Measurements from ENCODE around the gene ESR1. TPM values are rescaled to one million over a fixed set of nuclear protein-coding genes. Genes with fewer than 3 reads are reported as not detected.

Gene ESR1
- total and polyA plus RNA-seq, 2 donors (not counting 3 experiments of a cell fraction or from before 2014, with no cell fraction given) = 0.01 TPM; not detected in 1

DNA sequence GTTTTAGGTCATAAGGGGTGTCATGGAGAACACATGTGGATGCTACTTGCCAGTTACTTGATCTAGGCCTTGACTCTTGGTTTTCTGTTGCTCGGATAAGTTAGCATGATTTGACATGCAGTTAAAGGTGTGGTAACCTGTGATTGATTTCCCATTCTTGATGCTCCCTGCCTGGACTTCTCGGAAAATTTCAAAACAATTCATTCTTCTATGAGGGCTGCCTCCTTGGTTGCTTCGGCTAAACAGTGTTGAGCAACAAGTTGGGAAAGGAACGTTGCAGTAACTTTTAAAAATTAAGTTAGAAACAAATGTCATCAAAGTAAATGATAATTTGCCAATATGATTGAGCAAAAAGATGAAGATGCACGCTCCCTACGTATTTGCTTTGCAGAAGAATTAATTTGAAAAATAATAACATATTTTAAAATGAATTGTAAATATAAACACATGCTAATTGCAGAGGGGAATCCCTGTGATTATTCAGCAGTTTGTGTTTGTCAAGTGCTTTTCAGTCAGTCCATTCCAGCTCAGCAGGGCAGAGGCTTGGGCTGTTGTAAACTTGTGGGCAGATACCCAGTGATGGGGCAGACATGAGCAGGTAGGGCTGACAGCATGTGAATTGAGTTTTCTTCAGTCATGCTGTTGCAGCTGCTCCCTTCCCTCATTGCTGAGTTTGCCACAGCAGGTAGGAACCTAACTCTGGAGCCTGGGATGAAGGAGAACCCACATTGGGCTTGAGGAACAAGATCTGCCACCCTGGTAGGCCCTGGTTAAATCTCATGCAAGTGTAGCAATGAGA, 110.2 kb downstream of the ESR1 start:
- H3K9ac ChIP-seq (replicated peaks; ENCODE audit: extremely low read depth, insufficient read depth, low read length) = no peak overlapping the region
- ChIA-PET POLR2A (no interaction called here), CTCF (no interaction called here)
- BruUV-seq (replicated peaks) = no TSS peak
- H3K4me2 ChIP-seq (ENCODE audit: insufficient read depth, low read length) = no peak overlapping the region
- DNase-seq (ENCODE audit: low read depth, low spot score) (no peak), FAIRE-seq (no peak)
- no peaks in the 10 kb centered on the region for H3K9me3 ChIP-seq (replicated peaks; ENCODE audit: control insufficient read depth, insufficient read depth, low read length)
- no peak for TF ChIP-seq GATA2 (IDR thresholded peaks at IDR 0.05; ENCODE audit: insufficient read depth, insufficient read length, low read depth, low read length)
- TF ChIP-seq, protein P1, sequence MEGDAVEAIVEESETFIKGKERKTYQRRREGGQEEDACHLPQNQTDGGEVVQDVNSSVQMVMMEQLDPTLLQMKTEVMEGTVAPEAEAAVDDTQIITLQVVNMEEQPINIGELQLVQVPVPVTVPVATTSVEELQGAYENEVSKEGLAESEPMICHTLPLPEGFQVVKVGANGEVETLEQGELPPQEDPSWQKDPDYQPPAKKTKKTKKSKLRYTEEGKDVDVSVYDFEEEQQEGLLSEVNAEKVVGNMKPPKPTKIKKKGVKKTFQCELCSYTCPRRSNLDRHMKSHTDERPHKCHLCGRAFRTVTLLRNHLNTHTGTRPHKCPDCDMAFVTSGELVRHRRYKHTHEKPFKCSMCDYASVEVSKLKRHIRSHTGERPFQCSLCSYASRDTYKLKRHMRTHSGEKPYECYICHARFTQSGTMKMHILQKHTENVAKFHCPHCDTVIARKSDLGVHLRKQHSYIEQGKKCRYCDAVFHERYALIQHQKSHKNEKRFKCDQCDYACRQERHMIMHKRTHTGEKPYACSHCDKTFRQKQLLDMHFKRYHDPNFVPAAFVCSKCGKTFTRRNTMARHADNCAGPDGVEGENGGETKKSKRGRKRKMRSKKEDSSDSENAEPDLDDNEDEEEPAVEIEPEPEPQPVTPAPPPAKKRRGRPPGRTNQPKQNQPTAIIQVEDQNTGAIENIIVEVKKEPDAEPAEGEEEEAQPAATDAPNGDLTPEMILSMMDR (IDR thresholded peaks at IDR 0.05; ENCODE audit: extremely low read depth in 1 of 2, insufficient read depth in 1 of 2, low read depth in 1 of 2, low read length in 2 of 2) = no peak
- TF ChIP-seq, protein P2, sequence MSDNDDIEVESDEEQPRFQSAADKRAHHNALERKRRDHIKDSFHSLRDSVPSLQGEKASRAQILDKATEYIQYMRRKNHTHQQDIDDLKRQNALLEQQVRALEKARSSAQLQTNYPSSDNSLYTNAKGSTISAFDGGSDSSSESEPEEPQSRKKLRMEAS (IDR thresholded peaks at IDR 0.05; ENCODE audit: insufficient read depth, insufficient read length) = no peak
- no peak for TF ChIP-seq FOS (IDR thresholded peaks at IDR 0.05; ENCODE audit: borderline replicate concordance, insufficient read depth, low read length)
- TF ChIP-seq POLR2AphosphoS5 (IDR thresholded peaks at IDR 0.05; ENCODE audit: insufficient read depth, low read depth, low read length) = no peak
- no peak for TF ChIP-seq EZH2 (IDR thresholded peaks at IDR 0.05; ENCODE audit: borderline replicate concordance, low read depth, low read length, severe bottlenecking)
- no peak for TF ChIP-seq POLR2A (IDR thresholded peaks at IDR 0.05; ENCODE audit: low read depth, low read length)
- TF ChIP-seq MYC (IDR thresholded peaks at IDR 0.05; ENCODE audit: low read depth, low read length) = no peak
- no peak for TF ChIP-seq JUN (IDR thresholded peaks at IDR 0.05; ENCODE audit: borderline replicate concordance, insufficient read depth, insufficient read length, low read depth)
- dilution Hi-C loops (cut with MboI; ENCODE audit: extremely low pct_ligation_motif_present, low sequenced_read_pairs) = no loop called here
- H3K27ac ChIP-seq (ENCODE audit: insufficient read depth, low read depth, low read length) = no peak overlapping the region
- no peaks in the 10 kb centered on the region for H3K27me3 ChIP-seq (ENCODE audit: control insufficient read depth in 2 of 2, insufficient read depth in 2 of 2, low read length in 2 of 2)
- no peaks in the 10 kb centered on the region for H3K36me3 ChIP-seq (ENCODE audit: control insufficient read depth in 2 of 2, extremely low read depth in 1 of 2, insufficient read depth in 2 of 2, low read length in 2 of 2)
- no peaks in the 10 kb centered on the region for H3K79me2 ChIP-seq (ENCODE audit: control insufficient read depth, insufficient read depth, low read length)
- H3K9me1 ChIP-seq (replicated peaks; ENCODE audit: control insufficient read depth, extremely low read depth, insufficient read depth, low read length) = no peaks in the 10 kb centered on the region
- no peak overlapping the region for H3K4me3 ChIP-seq (replicated peaks in 1 of 3; ENCODE audit: insufficient read depth in 1 of 3, low read depth in 1 of 3, low read length in 3 of 3)
- H3K4me1 ChIP-seq (ENCODE audit: control insufficient read depth, extremely low read depth, insufficient read depth, low read length) = no peaks in the 10 kb centered on the region
- no peak overlapping the region for H2AFZ ChIP-seq (ENCODE audit: low read depth, low read length)
- no peaks in the 10 kb centered on the region for H4K20me1 ChIP-seq (replicated peaks; ENCODE audit: control insufficient read depth, extremely low read depth, insufficient read depth, low read length)
- intact Hi-C loops (cut with micrococcal nuclease) = no loop called here
